PFSK-1 (cell line): ENCODE measurements around the gene APP.

Experiments
- FOXP2 ChIP-seq: optimal IDR thresholded peaks from 2 replicates; pipeline ENCODE3; 2011; ENCODE audit warnings: borderline replicate concordance, control low read depth, inconsistent platforms; ENCODE audit not compliant: insufficient read depth; ENCODE audit errors: extremely low read length, extremely low read depth
- POLR2AphosphoS5 ChIP-seq: IDR thresholded peaks from 2 replicates; pipeline ENCODE4 v1.6.1; 2012; ENCODE audit warnings: low read depth, mild to moderate bottlenecking, control low read depth, low read length, moderate library complexity
- REST ChIP-seq, 2 experiments: IDR thresholded peaks; 2 replicates each; pipeline versions ENCODE4 v1.6.1 to v1.8.0; 2011 to 2012; ENCODE audit warnings: low read depth in 2 of 2, low read length in 2 of 2, control low read depth in 1 of 2, inconsistent platforms in 1 of 2, mild to moderate bottlenecking in 1 of 2, moderate library complexity in 1 of 2; ENCODE audit not compliant: insufficient read depth in 1 of 2
- SIN3A ChIP-seq: IDR thresholded peaks from 2 replicates; pipeline ENCODE4 v1.6.1; 2012; ENCODE audit warnings: mild to moderate bottlenecking, low read length, moderate library complexity, borderline replicate concordance; ENCODE audit not compliant: insufficient read depth
- TAF1 ChIP-seq: IDR thresholded peaks from 2 replicates; pipeline ENCODE4 v1.6.1; 2012; ENCODE audit warnings: low read length, control low read depth, borderline replicate concordance; ENCODE audit not compliant: insufficient read depth

APP gene

GRCh38 chr21:26115899-26116298, 54.7 kb downstream of the APP start:
- no peak for TF ChIP-seq POLR2AphosphoS5
- TF ChIP-seq TAF1, result no peak
- no peak for TF ChIP-seq REST (IDR thresholded peaks at IDR 0.05; ENCODE audit: insufficient read depth in 1 of 2, low read depth in 2 of 2, low read length in 2 of 2)
- no peak for TF ChIP-seq FOXP2
- no peak for TF ChIP-seq SIN3A

DNA sequence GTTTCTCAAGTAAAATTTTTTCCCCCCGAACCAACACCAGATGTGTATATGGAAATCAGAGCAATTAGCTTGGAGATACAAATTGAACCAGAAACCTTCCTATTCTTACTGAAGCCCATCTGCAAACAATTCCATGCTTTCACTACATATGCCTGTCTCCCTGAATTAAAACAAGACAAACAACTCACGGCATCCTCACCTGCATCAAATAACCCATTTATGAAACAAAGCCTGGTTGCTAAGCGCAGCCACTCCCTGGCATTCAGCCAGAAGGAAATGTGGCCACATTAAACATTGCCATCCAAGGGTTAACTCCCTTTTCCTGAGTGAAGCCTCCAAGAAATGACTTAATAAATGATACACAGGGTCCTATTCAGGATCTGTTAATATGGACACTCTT, 55.3 kb downstream of the APP start:
- TF ChIP-seq TAF1 (no peak), POLR2AphosphoS5 (no peak), REST (IDR thresholded peaks at IDR 0.05; ENCODE audit: insufficient read depth in 1 of 2, low read depth in 2 of 2, low read length in 2 of 2) (no peak), FOXP2 (no peak), SIN3A (no peak)

GRCh38 chr21:26112975-26113374, 57.6 kb downstream of the APP start:
- no peak for TF ChIP-seq FOXP2
- no peak for TF ChIP-seq REST (IDR thresholded peaks at IDR 0.05; ENCODE audit: insufficient read depth in 1 of 2, low read depth in 2 of 2, low read length in 2 of 2)
- no peak for TF ChIP-seq SIN3A
- TF ChIP-seq TAF1, result no peak
- TF ChIP-seq POLR2AphosphoS5, result no peak

DNA sequence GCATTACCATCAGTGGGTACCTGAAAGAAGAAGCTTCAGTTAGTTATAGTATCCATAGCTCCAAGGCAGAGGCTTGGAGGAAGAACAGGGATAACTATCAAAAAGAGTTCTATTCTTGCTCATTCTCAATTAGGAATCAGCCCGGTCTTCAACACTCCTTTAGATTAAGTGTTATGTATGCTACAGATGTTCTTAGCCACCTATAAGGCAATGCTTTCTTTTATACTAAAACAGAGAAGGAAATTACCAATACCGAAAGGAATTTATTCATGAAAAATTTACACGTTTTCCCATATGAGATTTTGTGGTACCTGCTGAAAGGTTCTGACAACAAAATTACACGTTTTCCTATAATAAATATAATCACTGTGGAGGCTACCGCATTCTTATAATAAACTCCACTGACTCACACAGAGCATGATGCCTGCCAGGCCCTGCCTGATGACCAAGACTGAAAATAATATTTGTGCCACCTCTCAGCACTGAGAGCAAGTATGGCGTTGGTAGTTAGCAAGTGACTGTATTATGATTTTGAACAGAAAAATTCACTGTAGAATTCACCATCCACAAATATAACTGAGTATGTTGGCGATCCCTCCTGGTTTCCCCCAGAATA, 58.3 kb downstream of the APP start:
- no peak for TF ChIP-seq TAF1
- TF ChIP-seq SIN3A, result no peak
- no peak for TF ChIP-seq FOXP2
- no peak for TF ChIP-seq POLR2AphosphoS5
- no peak for TF ChIP-seq REST (IDR thresholded peaks at IDR 0.05; ENCODE audit: insufficient read depth in 1 of 2, low read depth in 2 of 2, low read length in 2 of 2)
